HEK293 (cell line): ENCODE data around the gene PAQR7.

Source experiments
- CTCF ChIA-PET: fragments of 350-600 bp; formaldehyde crosslinking; extraction: SDS; loops from one replicate; lab custom pipeline; 2021; ENCODE audit warnings: antibody characterized with exemption; lab: Yijun Ruan, JAX
- POLR2A ChIA-PET: fragments of 300-600 bp; formaldehyde crosslinking; extraction: SDS; loops from one replicate; lab custom pipeline; 2020; ENCODE audit warnings: antibody characterized with exemption, inconsistent platforms; lab: Yijun Ruan, JAX
- H3K27ac ChIP-seq: fragments of 200-500 bp; sonication (Bioruptor generic); 2 replicates; pipeline ENCODE4 v1.5.1; 2014; ENCODE audit warnings: low read depth, low read length, control low read depth, inconsistent platforms; ENCODE audit errors: extremely low read depth
- H3K36me3 ChIP-seq, 2 experiments: fragments of 200-500 bp in 1 of 2; sonication (Bioruptor generic) in 1 of 2; 1 replicate in 1 of 2; 2 replicates in 1 of 2; pipeline ENCODE4 v1.5.1; 2014 to 2017; ENCODE audit warnings: inconsistent platforms in 2 of 2, low read length in 2 of 2; ENCODE audit not compliant: control insufficient read depth in 2 of 2, insufficient read depth in 1 of 2
- H3K4me1 ChIP-seq: fragments of 200-500 bp; sonication (Bioruptor generic); 2 replicates; pipeline ENCODE4 v1.5.1; 2014; ENCODE audit warnings: mild to moderate bottlenecking, low read length, inconsistent platforms; ENCODE audit not compliant: control insufficient read depth, insufficient read depth
- H3K4me3 ChIP-seq: 2 replicates; pipeline ENCODE4 v1.5.1; 2011; ENCODE audit warnings: low read depth, mild to moderate bottlenecking, control low read depth, low read length, moderate library complexity
- H3K9me3 ChIP-seq: fragments of 200-500 bp; sonication (Bioruptor generic); 2 replicates; pipeline ENCODE4 v1.5.1; 2014; ENCODE audit warnings: low read depth, low read length, inconsistent platforms; ENCODE audit not compliant: control insufficient read depth, insufficient read depth
- EGR2 ChIP-seq: fragments of 450-650 bp; formaldehyde crosslinking; IDR thresholded peaks from 2 replicates; pipeline ENCODE4 v1.5.1; 2016; ENCODE audit warnings: low read depth, missing biosample characterization, missing genetic modification characterization
- HOXA7 ChIP-seq: sonication (generic); formaldehyde crosslinking; IDR thresholded peaks from 2 replicates; pipeline ENCODE4 v1.8.1; 2022; ENCODE audit warnings: missing genetic modification reagents, borderline replicate concordance
- OVOL3 ChIP-seq: fragments of 450-650 bp; formaldehyde crosslinking; IDR thresholded peaks from 2 replicates; pipeline ENCODE4 v1.5.1; 2016; ENCODE audit warnings: missing biosample characterization, missing genetic modification characterization
- SP7 ChIP-seq: fragments of 450-650 bp; formaldehyde crosslinking; IDR thresholded peaks from 2 replicates; pipeline ENCODE4 v1.5.1; 2016; ENCODE audit warnings: missing biosample characterization, missing genetic modification characterization
- WT1 ChIP-seq: fragments of 450-650 bp; formaldehyde crosslinking; IDR thresholded peaks from 2 replicates; pipeline ENCODE4 v1.5.1; 2016; ENCODE audit warnings: missing biosample characterization, missing genetic modification characterization
- ZBTB48 ChIP-seq: fragments of 450-650 bp; formaldehyde crosslinking; IDR thresholded peaks from 2 replicates; pipeline ENCODE4 v1.5.1; 2016; ENCODE audit warnings: missing biosample characterization, missing genetic modification characterization
- ZNF10 ChIP-seq: fragments of 450-650 bp; formaldehyde crosslinking; IDR thresholded peaks from 2 replicates; pipeline ENCODE4 v1.5.1; 2017; ENCODE audit warnings: missing biosample characterization, missing genetic modification characterization
- ZNF132 ChIP-seq: fragments of 450-650 bp; formaldehyde crosslinking; IDR thresholded peaks from 2 replicates; pipeline ENCODE4 v1.5.1; 2017; ENCODE audit warnings: missing biosample characterization, missing genetic modification characterization, borderline replicate concordance
- ZNF2 ChIP-seq: fragments of 450-650 bp; formaldehyde crosslinking; IDR thresholded peaks from 2 replicates; pipeline ENCODE4 v1.5.1; 2016; ENCODE audit warnings: missing biosample characterization, missing genetic modification characterization
- ZNF311 ChIP-seq: fragments of 450-650 bp; formaldehyde crosslinking; IDR thresholded peaks from 2 replicates; pipeline ENCODE4 v1.5.1; 2017; ENCODE audit warnings: missing biosample characterization, missing genetic modification characterization, borderline replicate concordance
- ZNF416 ChIP-seq: fragments of 450-650 bp; formaldehyde crosslinking; IDR thresholded peaks from 2 replicates; pipeline ENCODE4 v1.5.1; 2016; ENCODE audit warnings: missing biosample characterization, missing genetic modification characterization
- ZNF660 ChIP-seq: fragments of 450-650 bp; IDR thresholded peaks from 2 replicates; pipeline ENCODE4 v1.5.1; 2018; ENCODE audit warnings: missing biosample characterization, mild to moderate bottlenecking, missing genetic modification characterization
- TF ChIP-seq, protein P1 (sequence below): fragments of 450-650 bp; formaldehyde crosslinking; conservative IDR thresholded peaks from 2 replicates; pipeline ENCODE4 v1.5.1; 2016; ENCODE audit warnings: low read depth, missing biosample characterization, missing genetic modification characterization
- TF ChIP-seq, protein P2 (sequence below): fragments of 450-650 bp; formaldehyde crosslinking; IDR thresholded peaks from 2 replicates; pipeline ENCODE4 v1.5.1; 2016; ENCODE audit warnings: missing biosample characterization, missing genetic modification characterization
- TF ChIP-seq, protein P3 (sequence below): fragments of 450-650 bp; formaldehyde crosslinking; IDR thresholded peaks from 2 replicates; pipeline ENCODE4 v1.5.0; 2017; ENCODE audit warnings: missing biosample characterization, missing genetic modification characterization, borderline replicate concordance
- TF ChIP-seq, protein P4 (sequence below): fragments of 450-650 bp; formaldehyde crosslinking; IDR thresholded peaks from 2 replicates; pipeline ENCODE4 v1.5.1; 2016; ENCODE audit warnings: missing biosample characterization, missing genetic modification characterization
- TF ChIP-seq, protein P5 (sequence below): fragments of 450-650 bp; formaldehyde crosslinking; IDR thresholded peaks from 2 replicates; pipeline ENCODE4 v1.5.1; 2017; ENCODE audit warnings: missing biosample characterization, missing genetic modification characterization

PAQR7 gene

DNA sequence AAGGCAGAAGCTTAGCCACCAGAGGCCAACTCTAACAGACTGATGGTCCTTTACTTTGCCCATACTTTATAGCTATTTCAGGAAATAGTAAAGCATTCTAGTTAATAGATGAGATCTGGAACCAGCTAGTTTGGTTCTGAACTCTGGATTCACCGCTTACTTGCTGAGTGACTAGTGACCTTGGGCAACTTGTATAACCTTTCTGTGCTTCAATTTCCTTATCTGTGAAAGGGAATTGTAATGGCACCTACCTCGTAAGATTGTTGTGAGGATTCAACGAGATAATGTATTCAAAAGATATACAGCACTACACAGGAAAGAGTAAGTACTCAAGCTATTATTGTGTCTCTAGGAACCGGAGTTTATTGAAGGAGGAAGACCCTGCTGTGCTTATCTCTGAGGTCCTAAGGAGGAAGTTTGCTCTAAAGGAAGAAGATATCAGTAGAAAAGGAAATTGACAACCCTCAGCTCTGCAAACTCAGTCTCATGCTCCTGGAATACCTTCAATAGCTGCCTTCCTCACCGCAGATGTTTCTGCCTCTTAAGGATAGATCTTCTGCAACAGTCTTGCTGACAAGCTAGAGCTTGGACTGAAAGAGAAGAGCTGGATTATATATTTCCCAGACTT is 43.8 kb downstream of the PAQR7 start:
- peaks cover 19 to 100% of the 10 kb centered on the region in 2 experiments for H3K36me3 ChIP-seq
- CTCF ChIA-PET, result interaction anchor here (0.5 to 0.6 kb wide), 3 partner anchors 51 to 654 kb away, joined by 3 to 4 read pairs (median 3); no protein-coding TSS in a partner anchor

DNA sequence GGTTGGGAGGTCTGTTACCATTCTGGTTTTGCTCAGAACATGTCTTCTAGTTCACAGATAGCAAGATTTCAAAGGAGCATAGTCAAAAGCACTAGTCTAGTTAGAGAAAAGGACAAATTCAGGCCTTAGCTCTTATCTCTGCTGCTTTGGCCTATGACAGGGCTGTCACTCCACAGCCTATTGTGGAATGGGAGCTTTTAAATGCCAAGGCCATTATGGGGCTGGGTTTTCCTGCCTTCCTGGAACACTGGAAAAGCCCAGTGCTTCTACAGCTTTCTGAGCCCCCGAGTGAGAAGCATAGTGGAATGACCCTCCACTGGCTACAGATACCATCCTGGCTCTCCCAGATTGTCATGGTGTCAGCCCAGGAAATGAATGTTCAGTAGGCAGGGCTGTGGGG is 46.5 kb downstream of the PAQR7 start:
- Histone ChIP-seq H3K9me3 (no peaks in the 10 kb centered on the region), H3K36me3 (peaks cover 19 to 96% of the 10 kb centered on the region in 2 experiments), H3K4me1 (no peaks in the 10 kb centered on the region), H3K4me3 (no peak overlapping the region), H3K27ac (no peak overlapping the region)
- ChIA-PET CTCF (interaction anchor here (0.8 kb wide), 1 partner anchor 67 kb away, joined by 3 read pairs; no protein-coding TSS in a partner anchor), POLR2A (interaction anchor here (1.3 kb wide), 1 partner anchor 9 kb away, joined by 5 read pairs; the partner anchor contains the start of gene MTFR1L)
- TF ChIP-seq, protein P1, sequence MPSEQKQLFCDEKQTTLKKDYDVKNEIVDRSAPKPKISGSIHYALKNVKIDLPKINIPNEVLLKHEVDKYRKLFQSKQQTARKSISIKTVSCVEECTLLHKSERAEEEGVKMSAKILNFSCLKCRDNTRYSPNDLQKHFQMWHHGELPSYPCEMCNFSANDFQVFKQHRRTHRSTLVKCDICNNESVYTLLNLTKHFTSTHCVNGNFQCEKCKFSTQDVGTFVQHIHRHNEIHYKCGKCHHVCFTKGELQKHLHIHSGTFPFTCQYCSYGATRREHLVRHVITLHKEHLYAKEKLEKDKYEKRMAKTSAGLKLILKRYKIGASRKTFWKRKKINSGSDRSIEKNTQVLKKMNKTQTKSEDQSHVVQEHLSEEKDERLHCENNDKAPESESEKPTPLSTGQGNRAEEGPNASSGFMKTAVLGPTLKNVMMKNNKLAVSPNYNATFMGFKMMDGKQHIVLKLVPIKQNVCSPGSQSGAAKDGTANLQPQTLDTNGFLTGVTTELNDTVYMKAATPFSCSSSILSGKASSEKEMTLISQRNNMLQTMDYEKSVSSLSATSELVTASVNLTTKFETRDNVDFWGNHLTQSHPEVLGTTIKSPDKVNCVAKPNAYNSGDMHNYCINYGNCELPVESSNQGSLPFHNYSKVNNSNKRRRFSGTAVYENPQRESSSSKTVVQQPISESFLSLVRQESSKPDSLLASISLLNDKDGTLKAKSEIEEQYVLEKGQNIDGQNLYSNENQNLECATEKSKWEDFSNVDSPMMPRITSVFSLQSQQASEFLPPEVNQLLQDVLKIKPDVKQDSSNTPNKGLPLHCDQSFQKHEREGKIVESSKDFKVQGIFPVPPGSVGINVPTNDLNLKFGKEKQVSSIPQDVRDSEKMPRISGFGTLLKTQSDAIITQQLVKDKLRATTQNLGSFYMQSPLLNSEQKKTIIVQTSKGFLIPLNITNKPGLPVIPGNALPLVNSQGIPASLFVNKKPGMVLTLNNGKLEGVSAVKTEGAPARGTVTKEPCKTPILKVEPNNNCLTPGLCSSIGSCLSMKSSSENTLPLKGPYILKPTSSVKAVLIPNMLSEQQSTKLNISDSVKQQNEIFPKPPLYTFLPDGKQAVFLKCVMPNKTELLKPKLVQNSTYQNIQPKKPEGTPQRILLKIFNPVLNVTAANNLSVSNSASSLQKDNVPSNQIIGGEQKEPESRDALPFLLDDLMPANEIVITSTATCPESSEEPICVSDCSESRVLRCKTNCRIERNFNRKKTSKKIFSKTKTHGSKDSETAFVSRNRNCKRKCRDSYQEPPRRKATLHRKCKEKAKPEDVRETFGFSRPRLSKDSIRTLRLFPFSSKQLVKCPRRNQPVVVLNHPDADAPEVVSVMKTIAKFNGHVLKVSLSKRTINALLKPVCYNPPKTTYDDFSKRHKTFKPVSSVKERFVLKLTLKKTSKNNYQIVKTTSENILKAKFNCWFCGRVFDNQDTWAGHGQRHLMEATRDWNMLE, result no peak
- TF ChIP-seq, protein P2, sequence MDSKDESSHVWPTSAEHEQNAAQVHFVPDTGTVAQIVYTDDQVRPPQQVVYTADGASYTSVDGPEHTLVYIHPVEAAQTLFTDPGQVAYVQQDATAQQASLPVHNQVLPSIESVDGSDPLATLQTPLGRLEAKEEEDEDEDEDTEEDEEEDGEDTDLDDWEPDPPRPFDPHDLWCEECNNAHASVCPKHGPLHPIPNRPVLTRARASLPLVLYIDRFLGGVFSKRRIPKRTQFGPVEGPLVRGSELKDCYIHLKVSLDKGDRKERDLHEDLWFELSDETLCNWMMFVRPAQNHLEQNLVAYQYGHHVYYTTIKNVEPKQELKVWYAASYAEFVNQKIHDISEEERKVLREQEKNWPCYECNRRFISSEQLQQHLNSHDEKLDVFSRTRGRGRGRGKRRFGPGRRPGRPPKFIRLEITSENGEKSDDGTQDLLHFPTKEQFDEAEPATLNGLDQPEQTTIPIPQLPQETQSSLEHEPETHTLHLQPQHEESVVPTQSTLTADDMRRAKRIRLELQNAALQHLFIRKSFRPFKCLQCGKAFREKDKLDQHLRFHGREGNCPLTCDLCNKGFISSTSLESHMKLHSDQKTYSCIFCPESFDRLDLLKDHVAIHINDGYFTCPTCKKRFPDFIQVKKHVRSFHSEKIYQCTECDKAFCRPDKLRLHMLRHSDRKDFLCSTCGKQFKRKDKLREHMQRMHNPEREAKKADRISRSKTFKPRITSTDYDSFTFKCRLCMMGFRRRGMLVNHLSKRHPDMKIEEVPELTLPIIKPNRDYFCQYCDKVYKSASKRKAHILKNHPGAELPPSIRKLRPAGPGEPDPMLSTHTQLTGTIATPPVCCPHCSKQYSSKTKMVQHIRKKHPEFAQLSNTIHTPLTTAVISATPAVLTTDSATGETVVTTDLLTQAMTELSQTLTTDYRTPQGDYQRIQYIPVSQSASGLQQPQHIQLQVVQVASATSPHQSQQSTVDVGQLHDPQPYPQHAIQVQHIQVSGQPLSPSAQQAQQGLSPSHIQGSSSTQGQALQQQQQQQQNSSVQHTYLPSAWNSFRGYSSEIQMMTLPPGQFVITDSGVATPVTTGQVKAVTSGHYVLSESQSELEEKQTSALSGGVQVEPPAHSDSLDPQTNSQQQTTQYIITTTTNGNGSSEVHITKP (tag by site-specific recombination), result 0 out of 2 replicates have a peak, but pooled peaks have one; percentile 12

More for the DNA sequence above, 43.8 kb downstream of the PAQR7 start:
- Histone ChIP-seq H3K9me3 (no peaks in the 10 kb centered on the region), H3K4me1 (no peaks in the 10 kb centered on the region), H3K27ac (no peak overlapping the region), H3K4me3 (no peak overlapping the region)
- POLR2A ChIA-PET, result interaction anchor here (1.0 to 1.3 kb wide), 3 partner anchors 10 to 584 kb away, joined by 3 to 4 read pairs (median 3); partner anchors contain the start of genes PAFAH2 and RSRP1
- TF ChIP-seq ZNF2 (tag by site-specific recombination) (no peak), ZNF311 (no peak), ZNF10 (no peak), SP7 (tag by site-specific recombination) (no peak), HOXA7 (CRISPR knock-in tag) (no peak), ZNF660 (tag by site-specific recombination) (no peak), ZBTB48 (tag by site-specific recombination) (no peak), OVOL3 (no peak), ZNF416 (no peak), EGR2 (tag by site-specific recombination) (no peak), WT1 (tag by site-specific recombination) (no peak), ZNF132 (no peak)
- TF ChIP-seq, protein P3, sequence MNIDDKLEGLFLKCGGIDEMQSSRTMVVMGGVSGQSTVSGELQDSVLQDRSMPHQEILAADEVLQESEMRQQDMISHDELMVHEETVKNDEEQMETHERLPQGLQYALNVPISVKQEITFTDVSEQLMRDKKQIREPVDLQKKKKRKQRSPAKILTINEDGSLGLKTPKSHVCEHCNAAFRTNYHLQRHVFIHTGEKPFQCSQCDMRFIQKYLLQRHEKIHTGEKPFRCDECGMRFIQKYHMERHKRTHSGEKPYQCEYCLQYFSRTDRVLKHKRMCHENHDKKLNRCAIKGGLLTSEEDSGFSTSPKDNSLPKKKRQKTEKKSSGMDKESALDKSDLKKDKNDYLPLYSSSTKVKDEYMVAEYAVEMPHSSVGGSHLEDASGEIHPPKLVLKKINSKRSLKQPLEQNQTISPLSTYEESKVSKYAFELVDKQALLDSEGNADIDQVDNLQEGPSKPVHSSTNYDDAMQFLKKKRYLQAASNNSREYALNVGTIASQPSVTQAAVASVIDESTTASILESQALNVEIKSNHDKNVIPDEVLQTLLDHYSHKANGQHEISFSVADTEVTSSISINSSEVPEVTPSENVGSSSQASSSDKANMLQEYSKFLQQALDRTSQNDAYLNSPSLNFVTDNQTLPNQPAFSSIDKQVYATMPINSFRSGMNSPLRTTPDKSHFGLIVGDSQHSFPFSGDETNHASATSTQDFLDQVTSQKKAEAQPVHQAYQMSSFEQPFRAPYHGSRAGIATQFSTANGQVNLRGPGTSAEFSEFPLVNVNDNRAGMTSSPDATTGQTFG, result no peak
- TF ChIP-seq, protein P4, sequence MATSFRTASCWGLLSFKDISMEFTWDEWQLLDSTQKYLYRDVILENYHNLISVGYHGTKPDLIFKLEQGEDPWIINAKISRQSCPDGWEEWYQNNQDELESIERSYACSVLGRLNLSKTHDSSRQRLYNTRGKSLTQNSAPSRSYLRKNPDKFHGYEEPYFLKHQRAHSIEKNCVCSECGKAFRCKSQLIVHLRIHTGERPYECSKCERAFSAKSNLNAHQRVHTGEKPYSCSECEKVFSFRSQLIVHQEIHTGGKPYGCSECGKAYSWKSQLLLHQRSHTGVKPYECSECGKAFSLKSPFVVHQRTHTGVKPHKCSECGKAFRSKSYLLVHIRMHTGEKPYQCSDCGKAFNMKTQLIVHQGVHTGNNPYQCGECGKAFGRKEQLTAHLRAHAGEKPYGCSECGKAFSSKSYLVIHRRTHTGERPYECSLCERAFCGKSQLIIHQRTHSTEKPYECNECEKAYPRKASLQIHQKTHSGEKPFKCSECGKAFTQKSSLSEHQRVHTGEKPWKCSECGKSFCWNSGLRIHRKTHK (tag by site-specific recombination), result no peak
- TF ChIP-seq, protein P5, sequence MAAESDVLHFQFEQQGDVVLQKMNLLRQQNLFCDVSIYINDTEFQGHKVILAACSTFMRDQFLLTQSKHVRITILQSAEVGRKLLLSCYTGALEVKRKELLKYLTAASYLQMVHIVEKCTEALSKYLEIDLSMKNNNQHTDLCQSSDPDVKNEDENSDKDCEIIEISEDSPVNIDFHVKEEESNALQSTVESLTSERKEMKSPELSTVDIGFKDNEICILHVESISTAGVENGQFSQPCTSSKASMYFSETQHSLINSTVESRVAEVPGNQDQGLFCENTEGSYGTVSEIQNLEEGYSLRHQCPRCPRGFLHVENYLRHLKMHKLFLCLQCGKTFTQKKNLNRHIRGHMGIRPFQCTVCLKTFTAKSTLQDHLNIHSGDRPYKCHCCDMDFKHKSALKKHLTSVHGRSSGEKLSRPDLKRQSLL, result no peak
- TF ChIP-seq, protein P2 (tag by site-specific recombination), result no peak
